Adrenal gland (tissue), 5 donors: ENCODE results near the gene PIGH.

ENCODE experiments used
- POLR2A ChIP-seq, 2 donors: fragments of 450-650 bp; IDR thresholded peaks; one replicate each; pipeline ENCODE4 v1.6.1; 2017; ENCODE audit warnings: antibody characterized with exemption in 2 of 2, mild to moderate bottlenecking in 2 of 2, moderate library complexity in 1 of 2
- TF ChIP-seq, protein P1 (sequence below), 6 experiments: fragments of 450-650 bp in 4 of 6; fragments of 200-600 bp in 2 of 6; sonication (generic) in 1 of 6; IDR thresholded peaks; 1 replicate in 5 of 6; 2 replicates in 1 of 6; pipeline versions ENCODE4 v1.5.1 to v1.8.0; 2016 to 2021; ENCODE audit warnings: antibody characterized with exemption in 6 of 6, mild to moderate bottlenecking in 2 of 6, moderate library complexity in 1 of 6
- donor health status: DM: no; HTN: no; CAD: no.

DNA sequence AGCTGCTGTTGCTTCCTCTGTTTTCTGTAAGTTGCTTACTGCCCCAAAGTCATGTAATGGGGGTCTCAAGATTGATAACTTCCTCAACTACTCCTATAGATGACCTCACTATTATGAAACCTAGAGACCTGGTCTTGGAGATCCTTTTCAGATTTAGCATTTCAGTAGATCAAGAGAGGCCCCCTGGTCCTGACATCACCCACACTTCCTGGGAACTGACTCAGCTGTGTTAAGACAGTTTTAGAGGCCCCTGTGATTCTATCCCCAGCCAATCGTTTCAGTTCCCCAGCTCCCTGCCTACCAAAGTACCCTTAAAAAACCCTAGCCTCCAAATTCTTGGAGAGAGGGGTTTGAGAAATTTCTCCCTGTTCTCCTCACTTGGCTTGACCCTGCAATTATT, 10.4 kb upstream of the PIGH start:
- TF ChIP-seq, protein P1, sequence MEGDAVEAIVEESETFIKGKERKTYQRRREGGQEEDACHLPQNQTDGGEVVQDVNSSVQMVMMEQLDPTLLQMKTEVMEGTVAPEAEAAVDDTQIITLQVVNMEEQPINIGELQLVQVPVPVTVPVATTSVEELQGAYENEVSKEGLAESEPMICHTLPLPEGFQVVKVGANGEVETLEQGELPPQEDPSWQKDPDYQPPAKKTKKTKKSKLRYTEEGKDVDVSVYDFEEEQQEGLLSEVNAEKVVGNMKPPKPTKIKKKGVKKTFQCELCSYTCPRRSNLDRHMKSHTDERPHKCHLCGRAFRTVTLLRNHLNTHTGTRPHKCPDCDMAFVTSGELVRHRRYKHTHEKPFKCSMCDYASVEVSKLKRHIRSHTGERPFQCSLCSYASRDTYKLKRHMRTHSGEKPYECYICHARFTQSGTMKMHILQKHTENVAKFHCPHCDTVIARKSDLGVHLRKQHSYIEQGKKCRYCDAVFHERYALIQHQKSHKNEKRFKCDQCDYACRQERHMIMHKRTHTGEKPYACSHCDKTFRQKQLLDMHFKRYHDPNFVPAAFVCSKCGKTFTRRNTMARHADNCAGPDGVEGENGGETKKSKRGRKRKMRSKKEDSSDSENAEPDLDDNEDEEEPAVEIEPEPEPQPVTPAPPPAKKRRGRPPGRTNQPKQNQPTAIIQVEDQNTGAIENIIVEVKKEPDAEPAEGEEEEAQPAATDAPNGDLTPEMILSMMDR (IDR thresholded peaks at IDR 0.05), result no peak
- TF ChIP-seq POLR2A (IDR thresholded peaks at IDR 0.05), result no peak
